ENCODE measurements around the gene HTR4.

HTR4 gene

DNA sequence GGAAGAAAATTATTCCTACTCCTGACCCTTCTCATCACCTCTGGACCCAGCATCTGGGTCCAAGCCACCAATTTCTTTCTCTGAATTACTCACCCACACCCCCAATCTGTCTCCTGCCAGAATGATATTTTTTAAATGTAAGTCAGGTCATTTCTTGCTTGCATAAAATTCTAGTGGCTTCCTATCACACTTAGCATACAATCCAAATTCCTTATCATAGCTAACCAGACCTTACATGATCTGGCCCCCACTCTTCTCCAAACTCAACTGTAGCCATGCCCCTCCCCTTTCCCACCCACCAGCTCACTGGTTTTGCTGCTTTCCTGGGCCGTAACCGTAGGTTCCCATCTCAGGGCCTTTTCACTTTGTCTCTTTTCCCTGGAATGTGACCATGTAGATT, 15.2 kb downstream of the HTR4 start:
- no peak overlapping the region for H3K4me3 ChIP-seq (replicated peaks; ENCODE audit: low read depth, low read length)
- no peak for DNase-seq (ENCODE audit: low read depth)
- TF ChIP-seq, protein P1, sequence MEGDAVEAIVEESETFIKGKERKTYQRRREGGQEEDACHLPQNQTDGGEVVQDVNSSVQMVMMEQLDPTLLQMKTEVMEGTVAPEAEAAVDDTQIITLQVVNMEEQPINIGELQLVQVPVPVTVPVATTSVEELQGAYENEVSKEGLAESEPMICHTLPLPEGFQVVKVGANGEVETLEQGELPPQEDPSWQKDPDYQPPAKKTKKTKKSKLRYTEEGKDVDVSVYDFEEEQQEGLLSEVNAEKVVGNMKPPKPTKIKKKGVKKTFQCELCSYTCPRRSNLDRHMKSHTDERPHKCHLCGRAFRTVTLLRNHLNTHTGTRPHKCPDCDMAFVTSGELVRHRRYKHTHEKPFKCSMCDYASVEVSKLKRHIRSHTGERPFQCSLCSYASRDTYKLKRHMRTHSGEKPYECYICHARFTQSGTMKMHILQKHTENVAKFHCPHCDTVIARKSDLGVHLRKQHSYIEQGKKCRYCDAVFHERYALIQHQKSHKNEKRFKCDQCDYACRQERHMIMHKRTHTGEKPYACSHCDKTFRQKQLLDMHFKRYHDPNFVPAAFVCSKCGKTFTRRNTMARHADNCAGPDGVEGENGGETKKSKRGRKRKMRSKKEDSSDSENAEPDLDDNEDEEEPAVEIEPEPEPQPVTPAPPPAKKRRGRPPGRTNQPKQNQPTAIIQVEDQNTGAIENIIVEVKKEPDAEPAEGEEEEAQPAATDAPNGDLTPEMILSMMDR (IDR thresholded peaks at IDR 0.05; ENCODE audit: low read length, missing control alignments) = no peak

DNA sequence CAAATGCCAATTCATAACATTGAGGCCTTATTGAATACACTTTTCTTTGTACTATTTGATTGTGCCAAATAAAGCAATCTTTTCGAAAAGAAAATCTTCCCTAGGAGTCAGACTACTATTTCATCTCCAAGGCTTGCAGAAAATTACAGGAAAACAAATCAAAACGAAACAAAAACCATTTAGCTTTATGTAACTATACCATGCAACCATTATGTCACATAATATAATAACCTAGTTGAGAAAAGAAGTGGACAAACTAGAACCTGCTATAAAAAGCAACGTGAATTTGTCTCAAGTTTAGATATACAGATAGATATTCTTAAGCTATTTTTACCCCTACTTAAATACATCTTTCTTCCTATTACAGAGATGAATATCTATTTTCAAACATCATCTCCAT, 18.0 kb downstream of the HTR4 start:
- TF ChIP-seq, protein P1 (IDR thresholded peaks at IDR 0.05; ENCODE audit: low read length, missing control alignments) = no peak
- no peak overlapping the region for H3K4me3 ChIP-seq (replicated peaks; ENCODE audit: low read depth, low read length)
- DNase-seq (ENCODE audit: low read depth) = no peak

DNA sequence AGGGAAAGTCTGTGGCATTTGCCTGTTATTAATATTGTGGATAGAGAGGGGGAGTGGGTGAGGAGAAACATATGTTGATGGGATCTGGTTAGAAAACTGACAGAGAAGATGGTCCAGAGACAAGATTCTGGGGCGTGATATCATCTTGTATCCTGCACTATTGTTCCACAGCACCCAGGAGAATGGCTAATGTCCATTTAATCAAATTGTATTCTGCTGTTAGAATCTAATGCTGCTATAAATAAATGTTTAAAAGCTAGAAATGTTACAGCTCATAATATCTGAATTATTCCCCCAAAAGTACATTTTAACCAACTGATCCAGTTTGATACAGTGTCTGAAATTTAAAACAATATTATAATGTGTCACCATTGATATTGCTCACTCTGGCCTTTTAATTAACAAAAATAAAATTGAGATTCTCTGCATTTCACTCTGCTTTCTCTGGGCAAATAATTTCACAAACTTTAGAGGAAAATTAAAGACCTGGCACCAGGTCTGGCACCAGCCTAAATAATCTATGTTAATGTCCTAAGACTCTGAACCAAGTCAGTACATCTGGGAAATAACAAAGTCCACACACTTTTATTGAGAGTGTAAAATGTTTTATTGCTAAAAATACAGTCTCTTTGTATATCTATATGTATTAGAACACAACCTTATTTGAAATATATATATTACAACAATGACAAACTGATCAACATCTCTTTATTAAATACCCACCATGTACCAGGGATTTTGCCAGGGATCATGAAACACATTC, 18.8 kb downstream of the HTR4 start:
- DNase-seq (ENCODE audit: low read depth) = no peak
- no peak overlapping the region for H3K4me3 ChIP-seq (replicated peaks; ENCODE audit: low read depth, low read length)
- TF ChIP-seq, protein P1 (IDR thresholded peaks at IDR 0.05; ENCODE audit: low read length, missing control alignments) = no peak

DNA sequence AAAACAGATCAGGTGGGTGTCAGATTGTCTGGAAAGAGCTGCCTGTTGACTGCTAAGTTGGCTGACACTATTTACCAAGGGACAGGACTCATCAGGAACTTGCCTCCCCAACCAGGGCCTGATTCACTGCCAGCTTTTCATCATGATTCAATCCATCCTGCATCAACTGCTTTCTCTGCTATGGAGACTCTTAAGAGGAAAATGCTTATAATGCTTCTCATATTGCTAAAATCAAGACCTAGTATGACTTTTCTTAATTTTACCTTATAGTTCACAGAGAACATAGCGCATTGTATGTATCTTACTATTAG, 21.3 kb downstream of the HTR4 start:
- no peak overlapping the region for H3K4me3 ChIP-seq (replicated peaks; ENCODE audit: low read depth, low read length)
- no peak for DNase-seq (ENCODE audit: low read depth)
- TF ChIP-seq, protein P1 (IDR thresholded peaks at IDR 0.05; ENCODE audit: low read length, missing control alignments) = no peak

DNA sequence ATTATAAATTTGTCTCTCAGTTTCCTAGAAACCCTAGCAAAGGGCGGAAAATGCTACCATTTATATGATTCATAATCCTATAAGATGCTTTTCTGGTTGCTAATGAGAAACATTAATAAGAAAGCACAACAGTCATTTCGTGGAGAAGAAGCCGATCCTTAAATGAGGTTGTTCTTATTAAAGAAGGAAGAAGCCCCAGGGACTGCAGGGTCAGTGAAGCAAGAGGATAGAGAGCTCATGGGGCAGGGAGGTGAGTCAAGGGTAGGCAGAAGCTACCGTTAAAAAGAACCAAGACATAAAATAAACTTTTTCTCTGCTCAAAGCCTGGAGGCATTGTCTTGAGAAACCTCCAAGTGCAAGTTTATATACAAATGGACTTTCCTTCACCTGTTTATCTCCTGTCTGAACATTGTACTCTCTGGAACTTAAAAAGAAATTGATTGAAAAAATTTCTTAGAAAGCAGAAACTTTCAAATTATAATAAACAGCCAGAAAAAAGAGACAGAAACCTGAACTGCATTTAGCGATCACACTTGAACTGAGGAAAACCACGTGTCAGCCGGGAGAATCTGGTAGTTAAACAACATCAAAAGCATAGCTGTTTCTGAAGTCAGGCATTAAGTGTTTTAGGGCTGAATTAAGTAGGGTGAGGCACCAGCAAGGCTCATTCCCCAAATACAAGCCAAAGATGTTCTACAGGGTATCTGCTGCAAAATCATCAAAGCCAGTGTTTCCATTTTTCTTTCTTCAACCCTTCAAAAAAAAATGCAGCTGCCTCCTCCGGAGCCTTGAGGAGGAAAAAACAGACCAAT, 21.9 kb downstream of the HTR4 start:
- H3K4me3 ChIP-seq (replicated peaks; ENCODE audit: low read depth, low read length) = no peak overlapping the region
- no peak for DNase-seq (ENCODE audit: low read depth)
- TF ChIP-seq, protein P1 (IDR thresholded peaks at IDR 0.05; ENCODE audit: low read length, missing control alignments) = no peak

DNA sequence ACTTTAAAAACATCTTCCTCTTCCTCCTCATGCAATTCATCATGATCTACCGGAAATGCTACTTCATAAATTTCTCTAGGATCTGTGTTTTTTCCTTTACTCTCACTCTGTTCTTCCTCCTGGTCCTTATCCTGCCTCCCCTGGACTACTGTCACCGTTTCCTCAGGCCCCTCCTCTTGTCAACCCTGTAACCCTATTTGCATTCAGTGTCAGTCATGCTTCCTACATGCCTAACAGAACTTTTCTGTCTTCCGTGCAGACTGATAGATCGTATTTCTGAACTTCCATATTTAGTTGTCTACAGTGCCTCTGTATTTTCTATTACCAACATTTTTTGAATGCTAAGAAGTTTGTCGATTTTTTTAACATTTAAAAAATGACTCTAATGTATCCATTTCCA, 27.3 kb downstream of the HTR4 start:
- H3K4me3 ChIP-seq (replicated peaks; ENCODE audit: low read depth, low read length) = no peak overlapping the region
- TF ChIP-seq, protein P1 (IDR thresholded peaks at IDR 0.05; ENCODE audit: low read length, missing control alignments) = no peak
- no peak for DNase-seq (ENCODE audit: low read depth)

Data from fibroblast of pulmonary artery (primary cell).